ENCODE measurements around the gene CAMK4.

CAMK4 gene

DNA sequence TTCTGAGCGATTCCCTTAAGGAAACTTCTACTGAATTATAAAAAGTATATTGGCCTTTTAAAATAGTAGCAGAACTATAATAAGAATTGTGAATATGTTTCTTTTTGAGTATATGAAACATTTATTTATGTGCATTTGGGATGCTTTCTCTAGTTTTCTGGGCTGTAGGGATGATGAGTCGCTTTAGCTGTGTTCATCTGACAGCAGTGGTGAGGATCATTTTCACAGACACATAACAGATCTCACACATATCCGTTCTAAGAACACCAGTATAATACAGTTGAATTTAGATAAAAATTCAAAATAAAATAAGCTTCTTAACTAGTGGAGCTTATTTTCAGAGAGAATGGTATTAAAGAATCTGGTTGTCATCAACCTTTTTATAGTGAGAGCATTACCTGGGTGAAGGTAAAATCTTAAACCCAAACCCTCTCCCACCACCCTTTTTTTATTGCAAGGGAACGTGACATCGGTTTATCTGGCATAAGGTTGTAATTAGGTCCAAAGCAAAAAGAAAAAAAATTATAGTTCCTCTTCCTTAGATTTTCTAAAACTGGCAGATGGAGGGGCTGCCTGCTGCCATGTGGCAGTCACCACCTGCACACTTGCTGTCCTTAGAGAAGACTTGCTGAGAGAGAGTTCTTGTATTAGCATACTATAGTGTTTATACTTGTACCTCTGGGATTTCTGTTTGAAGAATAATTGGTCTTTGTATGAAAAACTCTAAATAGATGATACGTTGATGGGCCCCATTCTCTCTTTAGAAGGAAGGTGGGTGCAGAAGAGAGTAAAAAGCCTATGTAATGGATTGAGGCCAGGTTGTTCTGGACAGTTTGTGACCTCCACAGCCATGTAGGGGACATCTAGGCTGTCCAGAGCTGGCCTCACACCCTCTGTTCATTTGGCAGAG, 86.8 kb downstream of the CAMK4 start:
- ChIA-PET POLR2A (no interaction called here), CTCF (no interaction called here)
- TF ChIP-seq ZNF384 (IDR thresholded peaks at IDR 0.05) (no peak), L3MBTL2 (conservative IDR thresholded peaks at IDR 0.05) (no peak), SP1 (IDR thresholded peaks at IDR 0.05) (no peak), FOXK2 (IDR thresholded peaks at IDR 0.05) (no peak), SUZ12 (IDR thresholded peaks at IDR 0.05) (no peak), LEF1 (IDR thresholded peaks at IDR 0.05; ENCODE audit: borderline replicate concordance) (no peak), FOXM1 (IDR thresholded peaks at IDR 0.05; ENCODE audit: borderline replicate concordance) (no peak), ARNT (IDR thresholded peaks at IDR 0.05) (no peak)
- DNase-seq (ENCODE audit: extremely low spot score), result no peak

DNA sequence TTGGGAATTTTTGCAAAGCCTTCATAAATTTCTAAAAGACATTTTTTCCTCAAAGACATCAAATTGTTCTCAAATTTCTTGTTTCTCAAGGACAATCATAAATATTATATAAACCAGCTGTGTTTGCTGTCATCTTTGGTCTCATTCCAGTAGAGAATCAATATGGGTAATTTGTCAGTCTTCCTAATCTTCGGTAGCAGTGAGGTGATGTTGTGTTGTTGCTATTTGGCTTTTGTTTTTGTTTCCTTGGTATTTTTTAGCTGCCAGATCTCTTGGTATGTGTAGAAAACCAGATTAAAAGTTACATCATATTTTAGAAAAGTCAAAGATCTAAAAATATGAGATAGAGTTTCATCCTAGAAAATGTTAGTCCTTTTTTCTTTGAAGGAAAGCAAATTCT, 87.5 kb downstream of the CAMK4 start:
- ChIA-PET CTCF (no interaction called here), POLR2A (no interaction called here)
- no peak for DNase-seq (ENCODE audit: extremely low spot score)
- TF ChIP-seq ZNF384 (IDR thresholded peaks at IDR 0.05) (no peak), ELF4 (IDR thresholded peaks at IDR 0.05) (no peak), FOXA1 (IDR thresholded peaks at IDR 0.05) (no peak), L3MBTL2 (conservative IDR thresholded peaks at IDR 0.05) (no peak), SP1 (IDR thresholded peaks at IDR 0.05) (no peak), ARNT (IDR thresholded peaks at IDR 0.05) (no peak), FOXK2 (IDR thresholded peaks at IDR 0.05) (no peak), LEF1 (IDR thresholded peaks at IDR 0.05; ENCODE audit: borderline replicate concordance) (no peak), TARDBP (IDR thresholded peaks at IDR 0.05) (no peak), HDGF (IDR thresholded peaks at IDR 0.05; ENCODE audit: borderline replicate concordance) (no peak), NFRKB (IDR thresholded peaks at IDR 0.05) (no peak), BHLHE40 (IDR thresholded peaks at IDR 0.05; ENCODE audit: borderline replicate concordance) (no peak), FOXM1 (IDR thresholded peaks at IDR 0.05; ENCODE audit: borderline replicate concordance) (no peak), CTBP1 (IDR thresholded peaks at IDR 0.05; ENCODE audit: borderline replicate concordance) (no peak), SUZ12 (IDR thresholded peaks at IDR 0.05) (no peak)
- TF ChIP-seq, protein P1, sequence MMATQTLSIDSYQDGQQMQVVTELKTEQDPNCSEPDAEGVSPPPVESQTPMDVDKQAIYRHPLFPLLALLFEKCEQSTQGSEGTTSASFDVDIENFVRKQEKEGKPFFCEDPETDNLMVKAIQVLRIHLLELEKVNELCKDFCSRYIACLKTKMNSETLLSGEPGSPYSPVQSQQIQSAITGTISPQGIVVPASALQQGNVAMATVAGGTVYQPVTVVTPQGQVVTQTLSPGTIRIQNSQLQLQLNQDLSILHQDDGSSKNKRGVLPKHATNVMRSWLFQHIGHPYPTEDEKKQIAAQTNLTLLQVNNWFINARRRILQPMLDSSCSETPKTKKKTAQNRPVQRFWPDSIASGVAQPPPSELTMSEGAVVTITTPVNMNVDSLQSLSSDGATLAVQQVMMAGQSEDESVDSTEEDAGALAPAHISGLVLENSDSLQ (IDR thresholded peaks at IDR 0.05), result no peak

DNA sequence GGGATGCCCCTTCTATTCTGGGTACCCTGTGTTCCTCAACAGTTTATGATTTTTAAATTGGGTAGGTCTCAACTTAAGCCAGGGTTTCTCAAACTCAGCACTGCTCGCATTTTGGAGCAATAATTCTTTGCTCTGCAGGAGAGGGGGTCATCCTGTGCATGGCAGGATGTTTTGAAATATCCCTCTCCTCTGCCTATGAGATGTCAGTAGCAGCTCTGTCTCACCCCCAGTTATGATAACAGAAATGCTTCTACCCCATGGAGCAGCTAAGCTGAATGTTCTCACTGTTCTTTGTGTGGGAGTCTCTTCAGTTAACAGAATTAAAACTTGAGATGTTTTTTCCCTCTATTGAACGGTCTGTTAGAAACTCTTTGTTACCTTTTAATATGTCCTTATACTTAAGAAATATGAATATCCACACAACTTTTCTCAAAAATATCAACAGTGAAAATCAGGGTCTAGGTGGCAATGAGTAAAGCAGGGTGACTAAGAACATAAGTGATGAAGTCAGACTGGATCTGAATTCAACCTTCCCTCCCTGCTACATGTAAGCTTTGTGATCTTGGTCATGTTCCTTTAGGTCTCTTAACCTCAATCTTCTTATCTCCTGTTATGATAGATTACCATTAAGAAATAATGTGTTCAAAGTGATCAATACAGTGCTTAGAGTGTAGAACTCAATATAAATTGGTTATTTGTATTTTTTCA, 89.0 kb downstream of the CAMK4 start:
- CTCF ChIA-PET, result no interaction called here

DNA sequence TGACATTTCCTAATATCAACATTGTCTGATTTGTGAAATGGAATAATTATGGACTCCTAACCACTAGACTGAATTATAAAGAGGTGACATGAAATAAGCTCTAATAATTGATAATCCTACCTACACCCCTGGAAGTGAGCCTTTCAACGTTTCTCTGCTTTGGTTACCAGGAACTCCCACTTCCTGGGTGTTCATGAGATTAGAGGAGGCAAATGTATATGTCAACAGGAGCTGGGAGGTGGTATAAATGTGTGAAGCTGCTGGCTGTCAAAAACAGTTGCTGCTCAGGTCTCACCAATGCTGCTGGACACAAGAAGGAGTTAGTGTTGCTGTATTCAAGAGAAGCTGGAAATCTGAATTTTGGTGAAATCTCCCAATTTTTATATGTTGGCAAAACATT, 96.8 kb downstream of the CAMK4 start:
- ChIA-PET CTCF (no interaction called here), POLR2A (no interaction called here)
- TF ChIP-seq FOXA1 (IDR thresholded peaks at IDR 0.05) (no peak), ELF4 (IDR thresholded peaks at IDR 0.05) (no peak), FOXM1 (IDR thresholded peaks at IDR 0.05; ENCODE audit: borderline replicate concordance) (no peak), NFRKB (IDR thresholded peaks at IDR 0.05) (no peak), CTBP1 (IDR thresholded peaks at IDR 0.05; ENCODE audit: borderline replicate concordance) (no peak), FOXK2 (IDR thresholded peaks at IDR 0.05) (no peak)
- TF ChIP-seq, protein P1 (IDR thresholded peaks at IDR 0.05), result no peak
- DNase-seq (ENCODE audit: extremely low spot score), result no peak

More for the DNA sequence above, 89.0 kb downstream of the CAMK4 start:
- POLR2A ChIA-PET, result no interaction called here
- TF ChIP-seq LEF1 (IDR thresholded peaks at IDR 0.05; ENCODE audit: borderline replicate concordance), result no peak
- TF ChIP-seq SUZ12 (IDR thresholded peaks at IDR 0.05), result no peak
- no peak for TF ChIP-seq SP1 (IDR thresholded peaks at IDR 0.05)
- no peak for TF ChIP-seq ARNT (IDR thresholded peaks at IDR 0.05)
- TF ChIP-seq L3MBTL2 (conservative IDR thresholded peaks at IDR 0.05), result no peak
- no peak for TF ChIP-seq FOXM1 (IDR thresholded peaks at IDR 0.05; ENCODE audit: borderline replicate concordance)
- no peak for TF ChIP-seq TARDBP (IDR thresholded peaks at IDR 0.05)
- no peak for TF ChIP-seq BHLHE40 (IDR thresholded peaks at IDR 0.05; ENCODE audit: borderline replicate concordance)
- no peak for TF ChIP-seq ELF4 (IDR thresholded peaks at IDR 0.05)
- TF ChIP-seq ZNF384 (IDR thresholded peaks at IDR 0.05), result no peak
- TF ChIP-seq FOXA1 (IDR thresholded peaks at IDR 0.05), result no peak
- TF ChIP-seq NFRKB (IDR thresholded peaks at IDR 0.05), result no peak
- no peak for TF ChIP-seq FOXK2 (IDR thresholded peaks at IDR 0.05)
- no peak for TF ChIP-seq CTBP1 (IDR thresholded peaks at IDR 0.05; ENCODE audit: borderline replicate concordance)
- TF ChIP-seq HDGF (IDR thresholded peaks at IDR 0.05; ENCODE audit: borderline replicate concordance), result no peak
- TF ChIP-seq, protein P1 (IDR thresholded peaks at IDR 0.05), result no peak
- DNase-seq (ENCODE audit: extremely low spot score), result no peak

DNA sequence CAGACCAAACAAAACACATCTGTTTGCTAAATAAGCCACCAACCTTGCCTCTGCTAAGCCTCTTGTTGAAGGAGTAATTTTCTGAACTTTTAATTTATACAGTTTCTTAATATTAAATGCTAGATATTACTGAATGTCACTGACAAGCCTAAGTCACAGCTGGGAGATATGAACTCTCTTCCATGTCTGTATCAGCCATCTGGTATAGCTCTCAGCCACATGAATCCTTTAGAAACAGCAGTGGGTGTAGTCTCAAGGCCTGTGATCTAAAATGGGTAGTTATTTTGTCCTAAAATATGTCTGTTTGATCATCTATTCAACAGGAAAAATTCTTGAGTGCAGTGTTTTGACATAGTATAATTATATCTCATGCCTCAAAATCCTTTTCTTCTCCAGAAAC, 97.2 kb downstream of the CAMK4 start:
- TF ChIP-seq, protein P1 (IDR thresholded peaks at IDR 0.05), result no peak
- DNase-seq (ENCODE audit: extremely low spot score), result no peak
- ChIA-PET CTCF (no interaction called here), POLR2A (no interaction called here)

Measured in HEK293T (cell line).